CD14-positive monocyte (primary cell): Measurements from ENCODE around the gene FAM234A. TPM values are rescaled to one million over a fixed set of nuclear protein-coding genes. Genes with fewer than 3 reads are reported as not detected.

ENCODE experiments used
- DNase-seq, 3 donors: peaks; one replicate each; pipeline ENCODE4 v3.0.0-alpha.2; 2011 to 2022
- H2AFZ ChIP-seq: 2 replicates; pipeline ENCODE4 v1.6.0; 2012; ENCODE audit warnings: mild to moderate bottlenecking, low read depth, low read length, inconsistent platforms; ENCODE audit not compliant: insufficient read depth, poor library complexity, severe bottlenecking
- H3K27ac ChIP-seq, 2 donors: 1 replicate in 1 of 2; 2 replicates in 1 of 2; pipeline ENCODE4 v1.5.1; 2012 to 2013; ENCODE audit warnings: low read length in 2 of 2, control low read depth in 1 of 2, inconsistent platforms in 1 of 2, low read depth in 1 of 2, mild to moderate bottlenecking in 1 of 2
- H3K27me3 ChIP-seq, 2 donors: one replicate each; pipeline versions ENCODE4 v1.6.0 to v1.6.1; 2011 to 2013; ENCODE audit warnings: low read length in 2 of 2; ENCODE audit not compliant: control insufficient read depth in 2 of 2, insufficient read depth in 2 of 2
- H3K36me3 ChIP-seq, 2 donors: replicated peaks in 1 of 2; 1 replicate in 1 of 2; 2 replicates in 1 of 2; pipeline versions ENCODE4 v1.5.1 to v1.6.1; 2012 to 2013; ENCODE audit warnings: low read length in 2 of 2, control low read depth in 1 of 2, inconsistent platforms in 1 of 2, mild to moderate bottlenecking in 1 of 2; ENCODE audit not compliant: insufficient read depth in 2 of 2, control insufficient read depth in 1 of 2
- H3K4me1 ChIP-seq, 2 donors: 1 replicate in 1 of 2; 2 replicates in 1 of 2; pipeline versions ENCODE4 v1.5.1 to v1.6.1; 2012 to 2013; ENCODE audit warnings: low read length in 2 of 2, control low read depth in 1 of 2, inconsistent platforms in 1 of 2, mild to moderate bottlenecking in 1 of 2, moderate library complexity in 1 of 2; ENCODE audit not compliant: insufficient read depth in 2 of 2, control insufficient read depth in 1 of 2
- H3K4me2 ChIP-seq: replicated peaks from 2 replicates; pipeline ENCODE3; 2012; ENCODE audit warnings: low read length, moderate library complexity, mild to moderate bottlenecking; ENCODE audit not compliant: poor library complexity, severe bottlenecking; ENCODE audit errors: extremely low read depth
- H3K4me3 ChIP-seq, 3 experiments: fragments of 200-600 bp in 1 of 3; sonication (generic) in 1 of 3; replicated peaks in 1 of 3; 1 replicate in 2 of 3; 2 replicates in 1 of 3; pipeline ENCODE4 v1.5.1; 2011 to 2013; ENCODE audit warnings: low read length in 3 of 3, mild to moderate bottlenecking in 3 of 3, control low read depth in 2 of 3, low read depth in 2 of 3, inconsistent platforms in 1 of 3, moderate library complexity in 1 of 3
- H3K79me2 ChIP-seq: 2 replicates; pipeline ENCODE4 v1.6.0; 2012; ENCODE audit warnings: mild to moderate bottlenecking, control low read depth, inconsistent platforms, low read length, moderate library complexity; ENCODE audit not compliant: insufficient read depth
- H3K9ac ChIP-seq: 2 replicates; pipeline ENCODE4 v1.6.0; 2017; ENCODE audit warnings: low read length, mild to moderate bottlenecking; ENCODE audit not compliant: insufficient read depth, poor library complexity, severe bottlenecking
- H3K9me3 ChIP-seq, 2 donors: replicated peaks in 1 of 2; 1 replicate in 1 of 2; 2 replicates in 1 of 2; pipeline versions ENCODE4 v1.5.1 to v1.6.1; 2012 to 2013; ENCODE audit warnings: low read length in 2 of 2, control low read depth in 1 of 2; ENCODE audit not compliant: control insufficient read depth in 1 of 2, insufficient read depth in 1 of 2
- H4K20me1 ChIP-seq: 2 replicates; pipeline ENCODE4 v1.6.0; 2012; ENCODE audit warnings: mild to moderate bottlenecking, low read length, control low read depth, moderate library complexity; ENCODE audit not compliant: insufficient read depth
- H3K27ac Mint-ChIP-seq, 7 donors: one replicate each; pipeline ENCODE4 v1.8.0; 2020; ENCODE audit warnings: mild to moderate bottlenecking in 7 of 7, mixed read lengths in 7 of 7, moderate library complexity in 6 of 7, inconsistent platforms in 2 of 7
- H3K27me3 Mint-ChIP-seq, 3 donors: one replicate each; pipeline ENCODE4 v1.8.0; 2021 to 2022; ENCODE audit warnings: low read depth in 3 of 3, mild to moderate bottlenecking in 3 of 3, mixed read lengths in 3 of 3, moderate library complexity in 3 of 3, inconsistent platforms in 1 of 3
- H3K36me3 Mint-ChIP-seq, 2 donors: one replicate each; pipeline ENCODE4 v1.8.0; 2020; ENCODE audit warnings: mixed read lengths in 2 of 2, inconsistent platforms in 1 of 2, mild to moderate bottlenecking in 1 of 2
- H3K4me1 Mint-ChIP-seq: one replicate; pipeline ENCODE4 v1.8.0; 2020; ENCODE audit warnings: mild to moderate bottlenecking, mixed read lengths
- H3K4me3 Mint-ChIP-seq, 2 donors: one replicate each; pipeline ENCODE4 v1.8.0; 2020; ENCODE audit warnings: mild to moderate bottlenecking in 2 of 2, mixed read lengths in 2 of 2, moderate library complexity in 1 of 2
- H3K9me3 Mint-ChIP-seq, 7 donors: one replicate each; pipeline ENCODE4 v1.8.0; 2020 to 2022; ENCODE audit warnings: mixed read lengths in 7 of 7, mild to moderate bottlenecking in 6 of 7, moderate library complexity in 6 of 7, inconsistent platforms in 2 of 7
- WGBS: methylation state at CpG from one replicate; pipeline ENCODE4 v1.1.5; 2013; ENCODE audit warnings: missing lambda C conversion rate; ENCODE audit not compliant: insufficient coverage; 5-methylcytosine and 5-hydroxymethylcytosine counted together
- intact Hi-C, 2 donors: fragments of 100-400 bp; cut with micrococcal nuclease; formaldehyde crosslinking; loops; one replicate each; pipeline versions ENCODE4 v1.15.0 to v1.15.1; 2023
- polyA plus RNA-seq, 3 donors: library from polyadenylated mRNA; depleted of rRNA in 1 of 3; unstranded in 2 of 3; stranded (reverse) in 1 of 3; fragments of 300-500 nt in 2 of 3; fragments of >200 nt in 1 of 3; fragmentation: Illumina TruSeq in 2 of 3; gene quantifications; 1 replicate in 2 of 3; 2 replicates in 1 of 3; pipeline ENCODE4 v1.2.3, GENCODE V29; 2012 to 2021
- TF ChIP-seq, protein P1 (sequence below): fragments of 200-600 bp; IDR thresholded peaks from one replicate; pipeline ENCODE4 v1.8.0; 2022; ENCODE audit warnings: antibody characterized with exemption, mild to moderate bottlenecking

The FAM234A gene
- polyA plus RNA-seq, 3 donors = 22.5 to 40.4 (median 25.1) TPM

DNA sequence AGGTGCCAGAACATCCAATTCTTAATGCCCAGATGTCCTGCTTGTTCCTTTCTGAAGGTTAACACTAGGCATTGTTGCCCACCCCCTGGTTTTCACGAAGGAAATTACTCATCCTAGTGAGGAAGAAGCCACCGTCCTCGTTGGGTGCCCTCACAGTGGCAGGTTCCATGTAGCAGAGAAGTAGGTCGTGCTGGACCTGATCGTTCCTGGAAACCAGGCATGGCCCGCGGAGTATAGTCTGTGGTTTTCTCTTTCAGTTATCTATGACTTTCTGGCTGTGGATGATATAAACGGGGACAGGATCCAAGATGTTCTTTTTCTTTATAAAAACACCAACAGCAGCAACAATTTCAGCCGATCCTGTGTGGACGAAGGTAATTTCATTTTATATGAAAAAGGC, 24.6 kb downstream of the FAM234A start:
- Histone ChIP-seq H3K79me2 (no peaks in the 10 kb centered on the region), H4K20me1 (no peaks in the 10 kb centered on the region), H3K27ac (no peak overlapping the region), H3K27me3 (no peaks in the 10 kb centered on the region), H3K9me3 (no peaks in the 10 kb centered on the region), H2AFZ (no peak overlapping the region), H3K4me2 (no peak overlapping the region), H3K9ac (no peak overlapping the region), H3K4me3 (no peak overlapping the region), H3K4me1 (no peaks in the 10 kb centered on the region), H3K36me3 (peaks cover 45 to 61% of the 10 kb centered on the region in 2 donors)
- intact Hi-C loops = no loop called here
- Mint-ChIP-seq H3K4me1 (peaks cover 5% of the 10 kb centered on the region), H3K27me3 (no peaks in the 10 kb centered on the region), H3K27ac (peak overlapping the region in 2 of 7 donors; percentile 18 to 31), H3K4me3 (no peak overlapping the region), H3K36me3 (peaks cover 65 to 86% of the 10 kb centered on the region in 2 donors), H3K9me3 (no peaks in the 10 kb centered on the region)
- no peak for DNase-seq
- WGBS = 27% methylated on average over 3 of the region's 10 CpGs
- TF ChIP-seq, protein P1, sequence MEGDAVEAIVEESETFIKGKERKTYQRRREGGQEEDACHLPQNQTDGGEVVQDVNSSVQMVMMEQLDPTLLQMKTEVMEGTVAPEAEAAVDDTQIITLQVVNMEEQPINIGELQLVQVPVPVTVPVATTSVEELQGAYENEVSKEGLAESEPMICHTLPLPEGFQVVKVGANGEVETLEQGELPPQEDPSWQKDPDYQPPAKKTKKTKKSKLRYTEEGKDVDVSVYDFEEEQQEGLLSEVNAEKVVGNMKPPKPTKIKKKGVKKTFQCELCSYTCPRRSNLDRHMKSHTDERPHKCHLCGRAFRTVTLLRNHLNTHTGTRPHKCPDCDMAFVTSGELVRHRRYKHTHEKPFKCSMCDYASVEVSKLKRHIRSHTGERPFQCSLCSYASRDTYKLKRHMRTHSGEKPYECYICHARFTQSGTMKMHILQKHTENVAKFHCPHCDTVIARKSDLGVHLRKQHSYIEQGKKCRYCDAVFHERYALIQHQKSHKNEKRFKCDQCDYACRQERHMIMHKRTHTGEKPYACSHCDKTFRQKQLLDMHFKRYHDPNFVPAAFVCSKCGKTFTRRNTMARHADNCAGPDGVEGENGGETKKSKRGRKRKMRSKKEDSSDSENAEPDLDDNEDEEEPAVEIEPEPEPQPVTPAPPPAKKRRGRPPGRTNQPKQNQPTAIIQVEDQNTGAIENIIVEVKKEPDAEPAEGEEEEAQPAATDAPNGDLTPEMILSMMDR = no peak

DNA sequence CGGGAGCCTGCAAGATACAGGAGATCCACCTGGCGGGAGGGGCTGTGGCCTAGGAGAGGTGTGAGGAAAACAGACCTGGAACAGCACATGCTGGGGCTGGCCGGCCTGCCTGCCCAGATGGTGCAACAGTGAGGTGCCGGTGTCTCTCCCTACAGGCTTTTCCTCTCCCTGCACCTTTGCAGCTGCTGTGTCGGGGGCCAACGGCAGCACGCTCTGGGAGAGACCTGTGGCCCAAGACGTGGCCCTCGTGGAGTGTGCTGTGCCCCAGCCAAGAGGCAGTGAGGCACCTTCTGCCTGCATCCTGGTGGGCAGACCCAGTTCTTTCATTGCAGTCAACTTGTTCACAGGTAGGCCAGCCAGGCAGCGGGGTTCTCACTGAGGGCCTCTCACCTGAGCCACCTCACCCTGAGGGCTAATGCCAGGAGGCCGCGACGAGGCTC, 25.2 kb downstream of the FAM234A start:
- Mint-ChIP-seq H3K36me3 (peaks cover 61 to 85% of the 10 kb centered on the region in 2 donors), H3K27ac (no peak overlapping the region), H3K4me1 (peaks cover 5% of the 10 kb centered on the region), H3K27me3 (no peaks in the 10 kb centered on the region), H3K4me3 (no peak overlapping the region), H3K9me3 (no peaks in the 10 kb centered on the region)
- Histone ChIP-seq H3K4me2 (no peak overlapping the region), H3K27ac (no peak overlapping the region), H3K79me2 (no peaks in the 10 kb centered on the region), H2AFZ (no peak overlapping the region), H3K36me3 (peaks cover 51 to 61% of the 10 kb centered on the region in 2 donors), H3K9ac (no peak overlapping the region), H3K4me3 (no peak overlapping the region), H3K27me3 (no peaks in the 10 kb centered on the region), H4K20me1 (no peaks in the 10 kb centered on the region), H3K9me3 (no peaks in the 10 kb centered on the region), H3K4me1 (no peaks in the 10 kb centered on the region)
- 93% methylated on average over 12 of the region's 13 CpGs for WGBS
- intact Hi-C loops = no loop called here
- TF ChIP-seq, protein P1 = no peak
- DNase-seq = no peak
